G401.6 (cell line): Measurements from ENCODE around the gene FOXN3.

ENCODE experiments used
- FAIRE-seq: peaks from 2 replicates; lab custom pipeline; 2012; peaks lifted over from hg19 to GRCh38; lab: Jason Lieb, UNC

The FOXN3 gene

DNA sequence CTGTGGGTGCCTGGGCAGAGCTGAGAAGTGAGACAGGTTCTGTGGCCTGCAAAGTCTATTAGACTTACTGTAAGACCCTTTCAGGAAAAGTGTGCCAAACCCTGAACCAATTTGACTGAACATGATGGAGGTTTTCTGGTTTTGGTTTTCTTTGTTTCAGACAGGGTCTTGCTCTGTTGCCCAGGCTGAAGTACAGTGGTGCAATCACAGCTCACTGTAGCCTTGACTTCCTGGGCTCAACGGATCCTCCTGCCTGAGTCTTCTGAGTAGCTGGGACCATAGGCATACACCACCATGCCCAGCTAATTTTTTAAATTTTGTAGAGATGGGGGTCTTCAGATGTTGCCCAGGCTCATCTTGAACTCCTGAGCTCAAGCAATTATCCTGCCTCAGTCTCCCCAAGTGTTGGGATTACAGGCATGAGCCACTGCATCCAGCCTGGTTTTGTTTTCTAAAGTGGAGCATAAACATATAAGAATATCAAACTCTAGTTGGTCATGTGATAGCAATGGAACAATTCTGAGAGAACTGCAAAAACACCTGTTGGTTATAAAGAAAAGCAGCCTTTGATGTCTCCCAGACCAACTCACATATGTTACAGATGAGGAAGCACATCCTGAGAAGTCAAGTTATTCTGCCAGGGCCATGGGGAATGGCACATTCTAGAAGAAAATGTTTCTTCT, 166.9 kb downstream of the FOXN3 start:
- no peak for FAIRE-seq

DNA sequence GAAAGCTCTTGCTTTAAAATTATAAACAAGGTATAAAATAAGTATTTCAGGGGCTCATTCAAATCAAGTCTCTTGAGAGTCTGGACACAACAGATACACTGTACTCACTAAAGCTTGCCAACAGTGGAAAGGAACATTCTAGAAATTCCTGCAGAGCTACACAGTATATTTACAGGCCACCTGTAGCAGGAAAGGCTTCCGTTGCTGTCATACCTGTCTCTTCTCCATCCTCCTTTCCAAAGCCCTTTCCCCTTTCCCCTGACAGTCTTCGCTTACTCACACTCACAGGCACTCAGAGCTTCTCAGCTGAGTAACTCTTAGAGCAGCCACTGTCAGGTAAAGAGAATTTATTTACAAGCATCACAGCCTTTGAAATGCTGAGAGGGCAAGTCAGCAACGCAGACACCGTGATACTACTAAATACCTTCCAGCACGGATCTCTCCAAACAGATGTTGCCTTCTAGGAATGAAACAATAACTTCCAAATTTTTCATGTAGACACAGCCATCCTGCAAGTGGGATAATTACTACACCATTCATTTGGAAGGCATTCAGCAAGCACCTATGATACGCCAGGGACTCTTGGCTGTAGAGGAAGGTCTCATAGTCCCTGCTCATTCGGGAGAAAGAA, 167.9 kb downstream of the FOXN3 start:
- FAIRE-seq, result no peak

DNA sequence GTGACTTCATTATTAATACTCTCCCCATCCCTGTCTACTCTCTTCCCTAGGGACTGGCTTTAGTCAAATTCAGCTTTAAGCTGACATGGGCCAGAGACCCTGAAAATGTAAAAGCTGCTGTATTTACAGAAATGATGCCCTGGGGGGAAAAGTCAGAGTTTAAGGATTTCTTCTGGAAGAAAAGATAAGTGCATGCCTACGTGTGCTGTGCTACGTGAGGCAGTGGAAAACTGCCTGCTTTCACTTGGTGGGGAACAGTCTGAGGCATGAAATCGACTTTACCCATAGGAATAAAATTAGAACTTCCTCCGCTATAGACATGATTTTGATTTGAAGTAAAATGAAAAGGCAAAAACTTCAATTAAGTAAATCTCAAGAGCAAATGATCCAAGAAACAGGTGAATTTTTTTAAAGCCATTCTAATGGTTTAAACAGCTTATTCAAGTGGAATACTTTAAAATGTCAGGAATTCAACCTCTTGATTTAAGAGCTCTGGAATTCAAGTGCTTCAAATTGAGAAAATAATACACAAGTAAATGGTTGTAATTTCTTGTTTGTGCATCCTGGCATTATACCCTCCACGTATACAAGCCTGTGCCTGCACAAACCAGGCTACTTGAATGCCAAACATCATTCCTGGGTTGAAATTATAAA, 168.5 kb downstream of the FOXN3 start:
- no peak for FAIRE-seq

DNA sequence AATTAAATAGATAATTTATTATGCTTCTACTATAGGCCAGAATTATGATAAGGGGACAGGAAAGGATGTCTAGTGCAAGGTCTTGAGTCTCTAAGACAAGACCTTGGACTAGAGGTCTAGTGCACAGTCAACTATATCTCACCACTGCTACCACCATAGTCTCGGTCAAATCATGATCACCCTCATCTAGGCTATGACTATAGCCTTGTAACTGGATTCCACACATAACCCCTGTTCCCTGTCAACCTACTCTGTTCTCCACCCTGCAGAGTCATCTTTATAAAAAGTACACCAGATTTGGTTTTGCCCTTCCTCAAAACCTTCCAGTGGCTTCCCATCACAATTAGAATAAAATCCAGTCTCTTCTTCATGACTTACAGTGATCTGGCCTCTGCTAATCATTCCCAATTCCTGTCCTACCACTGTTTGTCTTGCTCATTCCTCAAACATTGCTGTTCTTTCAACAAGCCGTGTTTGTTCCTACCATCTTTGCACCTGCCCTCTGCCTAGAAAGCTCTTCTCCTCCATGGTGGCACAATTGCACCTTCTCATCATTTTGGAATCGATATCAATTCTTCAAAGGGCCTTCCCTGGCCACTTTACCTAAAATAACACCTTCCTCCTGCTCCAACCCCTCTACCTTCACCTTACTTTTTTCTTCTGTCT, 169.4 kb downstream of the FOXN3 start:
- no peak for FAIRE-seq

DNA sequence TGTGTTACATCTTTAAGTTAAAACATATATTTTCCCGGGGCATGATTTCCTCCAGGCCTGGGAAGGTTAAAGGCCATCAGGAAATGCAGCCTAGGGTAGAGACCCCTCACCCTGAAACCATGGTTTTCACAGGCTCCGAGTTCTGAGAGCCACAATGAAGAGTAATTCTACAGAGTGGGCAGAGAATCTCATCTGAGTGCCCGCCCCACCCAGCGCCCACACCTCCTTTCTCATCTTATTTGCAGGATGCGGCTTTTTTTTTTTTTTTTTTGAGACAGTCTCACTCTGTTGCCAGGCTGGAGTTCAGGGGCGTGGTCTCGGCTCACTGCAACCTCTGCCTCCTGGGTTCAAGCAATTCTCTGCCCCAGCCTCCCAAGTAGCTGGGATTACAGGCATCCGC, 170.7 kb downstream of the FOXN3 start:
- FAIRE-seq, result no peak

DNA sequence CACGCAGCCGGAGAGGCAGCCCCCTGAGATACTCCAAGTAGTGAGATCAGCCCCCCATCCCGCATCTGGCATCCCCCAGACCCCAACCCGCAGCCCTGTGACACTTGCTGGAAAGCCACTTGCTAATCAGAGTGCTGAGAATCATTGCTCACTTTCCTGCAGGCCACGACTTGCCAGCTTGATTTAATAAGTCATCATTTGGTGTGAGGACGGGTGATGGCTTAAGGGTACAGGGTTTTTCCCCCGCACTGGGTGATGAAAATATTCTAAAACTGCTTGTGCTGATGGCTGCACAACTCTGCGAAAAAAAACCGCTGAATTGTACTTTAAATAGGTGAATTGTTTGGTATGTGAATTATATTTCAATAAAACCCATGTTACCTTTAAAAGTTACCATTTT, 171.2 kb downstream of the FOXN3 start:
- no peak for FAIRE-seq

DNA sequence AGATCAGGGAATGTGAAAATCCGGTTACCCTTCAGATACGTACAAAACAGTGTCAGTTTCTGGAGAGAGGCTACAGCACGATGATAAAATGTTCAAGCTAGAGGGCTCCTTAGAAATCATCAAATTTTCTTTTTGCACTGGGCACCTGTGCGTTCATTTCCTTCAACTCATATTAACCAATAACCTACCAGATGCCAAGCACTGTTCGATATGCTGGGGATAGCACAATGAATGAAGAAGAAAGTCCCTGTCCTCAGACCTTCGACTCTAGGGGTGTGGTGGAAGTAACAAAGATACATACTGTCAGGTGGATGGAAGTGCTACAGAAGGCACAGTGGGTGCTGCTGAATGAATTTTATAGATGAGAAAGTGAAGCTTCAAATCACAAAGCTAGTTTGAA, 172.3 kb downstream of the FOXN3 start:
- FAIRE-seq, result no peak

DNA sequence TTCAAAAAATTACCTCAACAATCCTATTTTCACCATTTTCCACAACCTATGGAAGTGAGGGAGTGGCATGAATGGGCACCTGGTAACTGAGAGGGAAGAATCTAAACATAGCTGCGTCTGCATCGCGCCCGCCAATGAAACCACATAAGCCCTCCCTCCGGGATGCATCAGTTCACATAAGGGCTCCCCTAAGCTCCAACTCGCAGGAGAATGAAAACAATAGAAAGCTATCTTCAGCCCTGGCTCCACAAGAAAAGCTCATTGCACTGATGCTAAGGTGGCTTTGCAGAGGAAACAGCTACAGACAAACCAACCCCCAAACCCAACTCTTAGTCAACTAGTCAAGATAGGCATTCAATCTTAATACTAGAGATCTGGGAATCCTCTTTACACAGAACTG, 173.3 kb downstream of the FOXN3 start:
- no peak for FAIRE-seq

DNA sequence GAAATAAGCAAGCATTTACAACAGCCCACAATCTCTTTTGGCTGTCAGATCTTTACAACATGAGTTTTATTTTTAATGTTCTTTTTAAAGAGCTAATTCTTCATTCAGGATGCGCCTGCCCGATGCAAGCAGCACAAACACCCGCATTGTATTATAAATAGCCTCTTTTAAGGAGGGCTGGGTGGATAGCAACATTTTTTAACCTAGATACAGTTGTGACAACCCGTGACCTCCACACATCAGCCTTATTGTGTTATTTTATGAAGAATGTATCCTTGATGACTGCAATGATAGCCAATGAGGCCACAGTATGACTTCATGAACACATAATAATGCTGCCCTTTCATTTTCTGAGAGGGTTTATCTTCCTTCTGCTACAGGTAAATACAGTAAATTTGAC, 173.7 kb downstream of the FOXN3 start:
- no peak for FAIRE-seq

DNA sequence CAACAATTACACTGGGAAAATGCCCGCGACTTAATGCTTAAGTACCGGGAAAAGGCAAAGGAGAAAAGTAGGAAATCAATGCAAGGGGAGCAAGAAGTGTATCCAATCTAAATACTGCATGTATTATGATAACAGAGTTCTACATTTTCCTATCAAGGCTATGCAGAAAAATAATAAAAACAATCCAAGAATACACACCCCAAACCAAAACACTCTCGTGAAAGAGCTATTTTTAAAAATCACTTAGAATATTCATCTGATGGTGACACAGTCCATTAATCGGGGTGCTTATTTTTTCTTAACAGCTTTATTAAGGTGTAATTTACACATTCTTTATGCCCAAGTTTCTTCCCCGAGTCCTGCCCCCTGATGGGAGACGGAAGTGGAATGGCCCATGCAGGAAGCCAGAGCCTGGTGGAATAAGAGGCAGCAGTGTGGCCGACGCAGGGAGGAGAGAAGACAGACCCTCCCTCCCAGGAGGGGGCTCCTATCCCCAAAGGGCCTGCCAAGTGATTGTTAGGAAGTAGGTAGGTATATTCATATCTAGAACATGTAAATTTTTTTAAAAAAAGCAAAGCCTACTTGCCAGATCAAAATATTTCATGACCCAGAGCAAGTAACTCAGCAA, 174.3 kb downstream of the FOXN3 start:
- no peak for FAIRE-seq

DNA sequence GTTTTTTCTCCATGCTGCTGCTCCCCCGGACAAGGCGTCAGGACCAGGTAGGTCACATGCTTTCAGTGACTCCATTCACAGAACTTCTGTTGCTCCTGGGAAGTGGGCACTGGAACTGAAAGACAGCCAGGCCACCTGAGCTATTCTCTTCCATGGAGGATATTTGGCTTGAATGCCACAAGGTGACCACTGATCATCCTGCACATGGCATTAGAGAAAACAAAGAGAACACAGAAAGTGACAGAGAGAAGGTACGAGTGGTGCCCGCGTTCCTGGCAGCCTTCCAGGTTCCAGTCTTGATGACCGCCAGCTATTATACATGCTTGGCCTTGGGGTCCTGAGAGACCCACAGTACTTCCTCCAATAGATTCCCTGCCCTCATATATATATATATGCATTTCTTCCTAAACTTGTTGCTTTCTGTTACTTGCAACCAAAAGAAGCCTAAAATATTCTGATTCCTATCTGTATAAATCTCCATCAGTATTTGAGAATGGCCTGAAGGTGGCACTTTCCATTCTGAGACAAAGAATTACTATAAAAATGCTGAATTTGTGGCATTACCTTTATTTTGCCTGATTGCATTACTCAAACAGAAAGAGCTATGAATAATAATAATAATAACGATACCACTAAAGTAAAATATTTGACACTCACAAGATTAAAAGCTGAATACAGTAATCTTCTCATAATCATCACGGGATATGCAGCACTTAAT, 174.9 kb downstream of the FOXN3 start:
- FAIRE-seq, result no peak

DNA sequence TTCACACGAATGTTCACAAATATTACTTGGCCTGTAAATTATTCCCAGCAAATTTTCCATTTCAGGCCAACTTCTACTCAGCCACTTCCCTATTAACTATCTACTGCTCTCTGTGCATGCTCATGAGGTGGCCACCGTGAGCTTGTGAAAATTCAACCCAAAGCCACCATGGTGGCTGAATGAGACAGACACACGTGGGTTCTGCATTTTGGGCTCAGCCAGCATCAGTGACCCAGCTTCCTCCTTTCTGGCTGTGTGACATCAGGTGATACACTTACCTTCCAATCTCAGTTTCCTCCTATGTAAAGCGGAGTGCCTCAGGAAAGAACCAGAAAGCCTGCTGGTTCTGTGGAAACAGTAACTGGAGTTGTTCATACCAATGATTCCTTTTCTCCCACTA, 175.8 kb downstream of the FOXN3 start:
- no peak for FAIRE-seq

DNA sequence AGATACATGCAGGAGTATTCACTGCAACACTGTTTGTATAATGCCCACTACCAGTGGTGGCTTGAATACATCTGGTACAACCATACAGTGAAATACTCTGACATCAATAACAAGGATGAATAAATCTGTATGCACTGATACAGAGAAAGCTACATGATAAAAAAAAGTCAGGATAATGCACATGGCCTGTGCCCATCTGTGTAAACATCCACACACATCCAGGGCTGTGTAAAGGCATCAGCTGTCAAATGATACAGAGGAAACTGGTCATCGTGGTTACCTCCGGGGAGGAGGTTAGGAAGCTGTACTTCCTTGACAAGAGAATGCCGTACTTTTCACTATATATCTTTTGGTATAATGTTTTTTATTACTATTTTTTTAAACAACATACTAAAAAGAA, 176.6 kb downstream of the FOXN3 start:
- no peak for FAIRE-seq

DNA sequence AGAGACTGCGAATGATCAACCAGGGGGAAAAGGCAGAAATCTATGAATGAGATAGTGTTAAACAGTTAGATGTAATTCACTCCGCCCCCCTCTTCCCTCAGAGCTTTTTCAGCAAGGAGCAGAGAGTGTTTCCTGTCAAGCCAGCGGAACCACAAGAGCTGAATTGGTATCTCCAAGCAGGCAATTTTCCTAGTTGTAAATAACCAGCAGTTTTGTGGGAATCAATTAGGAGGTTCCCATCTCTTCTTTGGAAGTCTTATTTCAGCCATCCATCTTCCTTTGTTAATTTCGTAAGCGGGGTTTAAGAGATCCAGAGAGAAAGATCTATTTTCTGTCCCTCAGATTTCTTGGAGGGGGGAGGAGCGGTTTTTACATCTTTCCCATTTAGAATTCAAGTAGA, 178.0 kb downstream of the FOXN3 start:
- FAIRE-seq, result no peak

DNA sequence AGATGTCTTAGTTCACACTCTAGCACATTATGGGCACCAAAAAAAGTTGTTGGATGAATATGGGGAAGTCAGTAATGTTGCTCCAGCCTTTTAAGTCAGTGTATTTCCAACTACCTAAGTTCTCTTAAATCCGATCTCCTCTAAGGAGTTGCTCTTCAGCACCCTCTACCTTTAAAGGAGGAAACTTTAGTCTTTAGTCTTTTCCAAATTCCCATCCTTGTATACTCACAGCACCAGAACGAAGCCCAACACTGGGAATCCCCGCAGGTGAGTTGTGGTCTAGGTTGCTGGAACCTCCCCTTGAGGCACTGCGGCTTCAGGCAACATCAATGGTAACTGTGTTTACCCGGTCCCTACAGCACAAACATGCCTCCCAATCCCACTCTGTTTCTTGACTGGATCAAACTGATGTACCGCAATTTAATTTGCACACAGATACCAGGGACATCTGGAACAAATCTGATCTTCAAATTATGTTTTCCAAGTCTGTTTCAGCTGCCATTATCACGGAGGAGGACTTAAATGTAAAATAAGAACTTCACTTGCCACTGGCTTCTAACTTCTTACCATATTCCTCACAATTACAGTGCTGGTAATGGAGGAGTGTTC, 179.0 kb downstream of the FOXN3 start:
- no peak for FAIRE-seq

DNA sequence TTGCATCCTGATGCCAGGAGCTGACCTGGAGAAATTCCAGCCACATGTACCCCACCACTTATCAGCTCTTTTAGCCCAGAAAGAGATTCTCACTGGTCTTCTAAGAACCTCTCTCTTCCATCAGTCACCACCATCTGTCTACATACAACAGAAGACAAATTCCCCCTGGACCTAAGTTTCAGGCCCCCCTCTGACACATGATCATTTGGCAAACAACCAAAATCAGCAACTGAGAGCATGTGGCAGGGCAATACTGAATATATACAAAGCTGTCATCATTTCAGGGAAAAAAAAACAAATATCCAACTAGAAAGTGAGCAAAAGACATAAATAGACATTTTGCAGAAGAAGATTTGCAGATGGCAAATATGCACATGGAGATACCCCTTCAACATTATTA, 180.2 kb downstream of the FOXN3 start:
- no peak for FAIRE-seq

DNA sequence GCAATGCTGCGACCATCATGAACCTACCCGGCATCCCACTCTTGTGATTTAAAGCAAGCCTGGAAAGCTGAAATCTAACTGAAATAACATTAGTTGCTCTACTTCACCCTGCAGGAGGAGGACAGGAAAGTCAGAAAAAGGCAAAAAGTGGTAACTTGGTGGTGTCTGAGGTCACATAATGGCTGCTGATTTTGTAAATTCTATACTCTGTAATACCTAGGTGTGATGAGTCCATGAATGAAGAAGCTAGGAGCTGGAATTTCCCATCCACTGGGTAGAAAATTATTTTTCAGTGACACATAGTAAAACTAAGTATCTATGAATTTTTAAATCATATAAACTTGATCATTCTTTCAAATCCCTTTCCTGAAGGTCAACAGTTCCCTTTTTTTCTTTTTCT, 183.8 kb downstream of the FOXN3 start:
- no peak for FAIRE-seq

DNA sequence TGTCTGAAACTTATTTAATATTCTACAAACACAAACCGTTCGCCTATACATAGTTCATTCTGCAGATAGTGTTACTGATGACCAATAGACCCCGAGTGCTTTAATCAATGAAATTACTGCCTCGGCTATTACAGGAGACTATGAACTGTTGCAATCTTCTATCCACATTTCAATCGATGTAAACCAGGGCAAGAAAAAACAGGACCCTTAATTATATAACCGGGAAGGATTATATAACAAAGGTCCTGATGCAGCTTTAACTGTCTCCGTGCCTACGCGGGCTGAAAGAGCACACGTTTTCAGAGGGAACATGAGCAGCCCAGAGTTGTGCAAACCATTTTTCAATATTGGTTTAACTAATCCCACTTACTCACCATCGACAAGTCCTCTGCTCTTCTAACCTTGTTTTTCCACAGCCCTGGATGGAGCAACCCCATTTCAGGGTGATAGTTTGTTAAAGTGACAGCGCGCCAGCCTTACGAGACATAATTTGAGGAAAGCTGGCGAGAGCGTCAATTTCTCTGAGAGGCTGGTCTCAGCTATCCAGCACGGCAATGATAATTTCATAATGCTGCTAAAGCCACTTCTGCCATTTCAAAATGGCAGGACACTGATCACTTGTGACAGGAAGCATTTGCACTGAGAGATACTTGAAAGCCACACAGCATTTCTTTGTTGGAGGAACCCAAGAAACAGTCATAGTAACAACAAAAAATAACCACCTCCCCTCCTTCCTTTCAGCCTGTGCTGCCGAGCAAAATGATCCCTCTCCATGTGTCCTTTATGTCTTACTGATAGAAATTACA, 184.6 kb downstream of the FOXN3 start:
- no peak for FAIRE-seq

DNA sequence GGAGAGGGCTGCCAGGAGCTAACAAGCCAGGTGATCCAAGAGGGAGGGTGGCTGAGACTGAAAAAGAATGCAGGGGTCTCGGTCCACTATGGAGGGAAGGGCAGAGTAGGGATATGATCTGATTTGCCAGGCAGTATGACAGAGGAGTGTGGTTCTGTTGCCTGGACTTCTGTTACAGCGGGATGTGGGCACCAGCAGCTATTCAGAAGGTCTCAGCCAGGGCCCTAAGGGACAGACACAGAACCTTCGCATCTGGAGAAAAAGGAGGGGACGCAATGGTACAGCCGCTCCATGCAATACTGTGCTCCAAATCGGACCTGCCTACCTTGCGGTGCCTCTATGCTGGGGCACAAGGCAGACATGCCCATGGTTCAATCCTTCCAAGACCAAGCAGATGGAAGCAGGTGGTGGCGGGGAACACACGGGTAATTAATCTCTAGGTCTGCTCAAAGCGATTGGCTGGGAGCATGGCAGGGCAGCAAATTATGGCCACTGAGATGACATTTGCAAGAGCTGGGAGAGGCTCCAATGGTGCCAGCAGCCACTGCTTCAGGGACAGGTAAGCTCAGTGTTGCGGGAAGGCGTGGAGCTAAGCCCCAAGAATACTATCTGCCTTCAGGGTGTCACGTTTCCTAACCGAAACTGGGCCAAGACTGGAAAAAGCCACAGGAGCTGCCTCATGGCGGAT, 185.5 kb downstream of the FOXN3 start:
- FAIRE-seq, result no peak

DNA sequence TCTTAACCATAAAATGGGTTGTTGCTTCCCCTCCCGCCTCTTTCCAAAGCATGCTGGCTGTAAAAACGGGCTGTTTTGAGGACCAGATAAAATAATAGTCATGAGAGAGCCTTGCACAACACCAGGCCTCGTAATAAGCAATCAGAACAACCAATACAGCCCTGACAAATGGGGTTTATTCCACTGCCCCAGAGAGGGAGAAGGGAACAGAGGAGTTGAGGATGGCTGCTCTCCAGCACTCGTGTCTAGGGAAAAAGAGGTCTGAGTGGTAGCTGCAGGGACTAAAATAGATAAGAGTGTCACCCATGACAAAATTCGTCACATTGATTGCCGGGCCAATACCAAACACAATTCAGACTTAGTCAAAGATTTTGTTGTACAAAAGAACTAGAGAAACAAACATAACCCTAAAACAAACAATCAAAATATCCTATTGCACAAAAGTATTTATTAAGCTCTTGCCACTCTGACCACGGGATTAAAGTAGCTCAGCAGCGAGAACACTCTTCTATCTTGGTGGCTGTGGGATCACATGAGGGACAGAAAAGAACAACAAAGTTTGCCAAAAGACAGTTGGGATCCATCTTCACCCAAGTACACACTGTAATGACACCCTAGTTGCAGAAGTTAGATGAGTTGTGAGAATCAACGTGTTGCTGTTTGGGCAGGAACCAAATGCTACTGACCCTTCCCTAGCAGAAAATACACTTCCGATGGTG, 188.0 kb downstream of the FOXN3 start:
- FAIRE-seq, result no peak
